SU-DHL-6 (cell line): ENCODE data around the gene CEP128.

ENCODE experiments used
- EZH2phosphoT487 ChIP-seq: fragments of 200-600 bp; sonication (generic), shearing (Covaris generic); conservative IDR thresholded peaks from 2 replicates; pipeline ENCODE4 v1.6.1; 2018; ENCODE audit warnings: mild to moderate bottlenecking, antibody characterized with exemption, low read length, moderate library complexity, mixed read lengths
- TF ChIP-seq, protein P1 (sequence below): fragments of 200-600 bp; sonication (generic); IDR thresholded peaks from one replicate; pipeline ENCODE4 v1.5.1; 2017; ENCODE audit warnings: antibody characterized with exemption, mild to moderate bottlenecking, low read length, moderate library complexity; ENCODE audit not compliant: insufficient read depth, poor library complexity, severe bottlenecking

DNA sequence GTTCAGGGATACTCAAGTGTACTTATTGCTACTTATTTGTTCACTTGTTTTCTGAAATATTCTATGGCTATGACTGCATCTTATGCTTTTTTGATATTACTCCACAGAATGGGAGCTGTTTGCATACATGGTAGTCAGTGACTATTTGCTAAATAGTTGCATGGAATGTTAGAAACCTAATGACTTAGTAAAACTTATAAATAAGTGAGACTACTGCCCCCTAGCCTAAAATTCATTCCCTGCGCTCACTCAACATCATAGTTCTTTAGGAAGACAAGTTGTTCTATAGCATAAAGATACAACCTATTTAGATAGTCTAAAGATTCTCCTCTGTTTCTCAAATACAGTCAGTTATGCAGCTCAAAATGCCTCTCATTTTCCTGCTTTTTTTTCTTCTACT, 305.5 kb downstream of the CEP128 start:
- TF ChIP-seq, protein P1, sequence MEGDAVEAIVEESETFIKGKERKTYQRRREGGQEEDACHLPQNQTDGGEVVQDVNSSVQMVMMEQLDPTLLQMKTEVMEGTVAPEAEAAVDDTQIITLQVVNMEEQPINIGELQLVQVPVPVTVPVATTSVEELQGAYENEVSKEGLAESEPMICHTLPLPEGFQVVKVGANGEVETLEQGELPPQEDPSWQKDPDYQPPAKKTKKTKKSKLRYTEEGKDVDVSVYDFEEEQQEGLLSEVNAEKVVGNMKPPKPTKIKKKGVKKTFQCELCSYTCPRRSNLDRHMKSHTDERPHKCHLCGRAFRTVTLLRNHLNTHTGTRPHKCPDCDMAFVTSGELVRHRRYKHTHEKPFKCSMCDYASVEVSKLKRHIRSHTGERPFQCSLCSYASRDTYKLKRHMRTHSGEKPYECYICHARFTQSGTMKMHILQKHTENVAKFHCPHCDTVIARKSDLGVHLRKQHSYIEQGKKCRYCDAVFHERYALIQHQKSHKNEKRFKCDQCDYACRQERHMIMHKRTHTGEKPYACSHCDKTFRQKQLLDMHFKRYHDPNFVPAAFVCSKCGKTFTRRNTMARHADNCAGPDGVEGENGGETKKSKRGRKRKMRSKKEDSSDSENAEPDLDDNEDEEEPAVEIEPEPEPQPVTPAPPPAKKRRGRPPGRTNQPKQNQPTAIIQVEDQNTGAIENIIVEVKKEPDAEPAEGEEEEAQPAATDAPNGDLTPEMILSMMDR, result peak; percentile 28
- TF ChIP-seq EZH2phosphoT487, result no peak
